H1 (cell line): ENCODE measurements around the gene CRYAB. TPM values are rescaled to one million over a fixed set of nuclear protein-coding genes. Genes with fewer than 3 reads are reported as not detected.
A peak's percentile ranks its signal among the peaks of the same experiment; 100 is the strongest.

Experiments used
- CTCF ChIA-PET: fragments of 300-600 bp; sonication (Branson Sonifier 250); formaldehyde crosslinking; loops from one replicate; lab custom pipeline; 2021; ENCODE audit not compliant: partially characterized antibody; lab: Charles Lee
- POLR2A ChIA-PET: fragments of 300-600 bp; sonication (Branson Sonifier 250); formaldehyde crosslinking; loops from one replicate; lab custom pipeline; 2021; ENCODE audit warnings: inconsistent platforms; ENCODE audit not compliant: partially characterized antibody; lab: Charles Lee
- DNase-seq, 2 experiments: peaks; one replicate each; pipeline versions ENCODE4 v3.0.0 to v3.0.0-alpha.2; 2010 to 2022; ENCODE audit warnings: low spot score in 2 of 2, low read depth in 1 of 2, mixed read lengths in 1 of 2
- FAIRE-seq: peaks from 2 replicates; lab custom pipeline; 2011; peaks lifted over from hg19 to GRCh38; lab: Jason Lieb, UNC
- H2AFZ ChIP-seq: 2 replicates; pipeline ENCODE4 v1.8.1; 2012; ENCODE audit warnings: low read length, inconsistent platforms
- H2AK5ac ChIP-seq: 2 replicates; pipeline ENCODE4 v1.6.1; 2013; ENCODE audit warnings: low read depth, low read length
- H2BK120ac ChIP-seq: replicated peaks from 2 replicates; pipeline ENCODE3; 2013; ENCODE audit warnings: low read depth, low read length, inconsistent platforms
- H2BK12ac ChIP-seq: 2 replicates; pipeline ENCODE4 v1.6.1; 2013; ENCODE audit warnings: low read depth, low read length
- H2BK15ac ChIP-seq: 2 replicates; pipeline ENCODE4 v1.6.1; 2013; ENCODE audit warnings: low read length
- H2BK20ac ChIP-seq: 2 replicates; pipeline ENCODE4 v1.6.1; 2013; ENCODE audit warnings: low read length
- H2BK5ac ChIP-seq: 2 replicates; pipeline ENCODE4 v1.6.1; 2013; ENCODE audit warnings: low read depth, low read length
- H3K14ac ChIP-seq: 2 replicates; pipeline ENCODE4 v1.6.1; 2013; ENCODE audit warnings: inconsistent platforms; ENCODE audit not compliant: insufficient read length
- H3K18ac ChIP-seq: 2 replicates; pipeline ENCODE4 v1.6.1; 2013; ENCODE audit warnings: low read length; ENCODE audit errors: extremely low read depth
- H3K23ac ChIP-seq: 2 replicates; pipeline ENCODE4 v1.6.1; 2013; ENCODE audit warnings: inconsistent platforms; ENCODE audit not compliant: insufficient read length
- H3K23me2 ChIP-seq: 2 replicates; pipeline ENCODE4 v1.6.1; 2013; ENCODE audit warnings: low read depth, low read length
- H3K27ac ChIP-seq: 2 replicates; pipeline ENCODE4 v1.6.1; 2011; ENCODE audit warnings: low read depth, low read length, inconsistent platforms
- H3K27me3 ChIP-seq, 4 experiments: replicated peaks in 1 of 4; 1 replicate in 1 of 4; 2 replicates in 3 of 4; pipeline versions ENCODE4 v1.6.1 to v1.8.1; 2011 to 2013; ENCODE audit warnings: low read length in 3 of 4, mild to moderate bottlenecking in 3 of 4, inconsistent platforms in 2 of 4, mixed read lengths in 2 of 4, moderate library complexity in 1 of 4; ENCODE audit not compliant: control insufficient read depth in 3 of 4, insufficient read depth in 3 of 4; ENCODE audit errors: extremely low read depth in 1 of 4
- H3K36me3 ChIP-seq, 4 experiments: 2 replicates each; pipeline versions ENCODE4 v1.6.1 to v1.8.1; 2011 to 2013; ENCODE audit warnings: mild to moderate bottlenecking in 4 of 4, low read length in 3 of 4, moderate library complexity in 2 of 4, control low read depth in 1 of 4, inconsistent platforms in 1 of 4; ENCODE audit not compliant: insufficient read depth in 4 of 4, control insufficient read depth in 2 of 4
- H3K4ac ChIP-seq: replicated peaks from 2 replicates; pipeline ENCODE3; 2013; ENCODE audit warnings: low read length, low read depth, mixed read lengths, inconsistent platforms; ENCODE audit not compliant: insufficient read length
- H3K4me1 ChIP-seq, 4 experiments: replicated peaks in 1 of 4; 1 replicate in 1 of 4; 2 replicates in 3 of 4; pipeline versions ENCODE4 v1.6.1 to v1.8.1; 2011 to 2013; ENCODE audit warnings: low read length in 3 of 4, inconsistent platforms in 2 of 4, mixed read lengths in 1 of 4; ENCODE audit not compliant: insufficient read depth in 4 of 4, control insufficient read depth in 3 of 4
- H3K4me2 ChIP-seq, 2 experiments: 2 replicates each; pipeline versions ENCODE4 v1.6.1 to v1.8.1; 2011 to 2013; ENCODE audit warnings: low read depth in 2 of 2, low read length in 2 of 2, control low read depth in 1 of 2, inconsistent platforms in 1 of 2, mild to moderate bottlenecking in 1 of 2; ENCODE audit not compliant: insufficient read depth in 1 of 2
- H3K4me3 ChIP-seq, 4 experiments: fragments of 200-600, 300-600 bp in 1 of 4; sonication (generic), shearing (Covaris generic), sonication (Bioruptor Twin) in 1 of 4; 2 replicates each; pipeline versions ENCODE4 v1.5.1 to v1.8.1; 2011 to 2016; ENCODE audit warnings: low read length in 4 of 4, low read depth in 3 of 4, control low read depth in 2 of 4, inconsistent platforms in 2 of 4, mild to moderate bottlenecking in 2 of 4, mixed read lengths in 1 of 4, moderate library complexity in 1 of 4; ENCODE audit not compliant: insufficient read depth in 2 of 4; ENCODE audit errors: extremely low read depth in 1 of 4
- H3K56ac ChIP-seq: replicated peaks from 2 replicates; pipeline ENCODE3; 2013; ENCODE audit warnings: low read depth, mild to moderate bottlenecking, mixed read lengths, low read length, inconsistent platforms; ENCODE audit not compliant: insufficient read length
- H3K79me1 ChIP-seq: 2 replicates; pipeline ENCODE4 v1.6.1; 2013; ENCODE audit warnings: low read depth, low read length, control low read depth
- H3K79me2 ChIP-seq, 2 experiments: 2 replicates each; pipeline versions ENCODE4 v1.6.1 to v1.8.1; 2012 to 2013; ENCODE audit warnings: low read length in 2 of 2, mild to moderate bottlenecking in 2 of 2, inconsistent platforms in 1 of 2; ENCODE audit not compliant: insufficient read depth in 2 of 2, control insufficient read depth in 1 of 2
- H3K9ac ChIP-seq, 4 experiments: replicated peaks in 1 of 4; 1 replicate in 1 of 4; 2 replicates in 3 of 4; pipeline versions ENCODE4 v1.6.1 to v1.8.1; 2011 to 2013; ENCODE audit warnings: low read depth in 3 of 4, low read length in 3 of 4, control low read depth in 2 of 4, mild to moderate bottlenecking in 2 of 4, moderate library complexity in 2 of 4, inconsistent platforms in 1 of 4; ENCODE audit errors: extremely low read depth in 1 of 4
- H3K9me3 ChIP-seq, 2 experiments: 2 replicates each; pipeline versions ENCODE4 v1.6.1 to v1.8.1; 2012 to 2013; ENCODE audit warnings: mild to moderate bottlenecking in 2 of 2, moderate library complexity in 2 of 2, control low read depth in 1 of 2, inconsistent platforms in 1 of 2, low read depth in 1 of 2, low read length in 1 of 2, mixed read lengths in 1 of 2; ENCODE audit not compliant: insufficient read depth in 2 of 2
- H4K20me1 ChIP-seq, 2 experiments: replicated peaks in 1 of 2; 2 replicates each; pipeline versions ENCODE3 to v1.8.1; 2011 to 2013; ENCODE audit warnings: inconsistent platforms in 2 of 2, low read length in 2 of 2, mild to moderate bottlenecking in 1 of 2; ENCODE audit not compliant: insufficient read depth in 2 of 2, control insufficient read depth in 1 of 2
- H4K5ac ChIP-seq: 2 replicates; pipeline ENCODE4 v1.6.1; 2013; ENCODE audit warnings: low read length, low read depth, mixed read lengths, inconsistent platforms; ENCODE audit not compliant: insufficient read length
- H4K8ac ChIP-seq: 2 replicates; pipeline ENCODE4 v1.8.0; 2013; ENCODE audit warnings: mild to moderate bottlenecking, moderate library complexity, low read length, inconsistent platforms; ENCODE audit not compliant: insufficient read depth; ENCODE audit errors: extremely low read depth
- H4K91ac ChIP-seq: replicated peaks from 2 replicates; pipeline ENCODE3; 2013; ENCODE audit warnings: low read length, mixed read lengths, inconsistent platforms; ENCODE audit not compliant: insufficient read length
- HDAC2 ChIP-seq, 2 experiments: fragments of 300-600 bp in 1 of 2; sonication (generic) in 1 of 2; IDR thresholded peaks; 2 replicates each; pipeline ENCODE4 v1.6.1; 2011 to 2012; ENCODE audit warnings: low read depth in 2 of 2, low read length in 2 of 2, mild to moderate bottlenecking in 2 of 2, moderate library complexity in 2 of 2, borderline replicate concordance in 1 of 2, inconsistent platforms in 1 of 2
- HDAC6 ChIP-seq: IDR thresholded peaks from one replicate; pipeline ENCODE4 v1.7.1; 2012; ENCODE audit warnings: low read depth, mild to moderate bottlenecking, inconsistent platforms, low read length, moderate library complexity
- POLR2A ChIP-seq, 2 experiments: IDR thresholded peaks; 1 replicate in 1 of 2; 2 replicates in 1 of 2; pipeline ENCODE4 v1.6.1; 2011; ENCODE audit warnings: low read depth in 2 of 2, low read length in 2 of 2, mild to moderate bottlenecking in 2 of 2; ENCODE audit errors: control extremely low read depth in 1 of 2
- SAP30 ChIP-seq: fragments of 300-600 bp; sonication (generic); IDR thresholded peaks from 2 replicates; pipeline ENCODE4 v1.7.1; 2012; ENCODE audit warnings: low read length, moderate library complexity, mild to moderate bottlenecking, inconsistent platforms; ENCODE audit not compliant: insufficient read depth, insufficient replicate concordance
- TEAD4 ChIP-seq: IDR thresholded peaks from 2 replicates; pipeline ENCODE4 v1.6.1; 2012; ENCODE audit warnings: low read depth, low read length, inconsistent platforms, mixed read lengths
- WGBS, 2 experiments: shearing (Covaris generic) in 1 of 2; methylation state at CpG; one replicate each; pipeline versions ENCODE4 v1.1.6 to v1.1.7; 2013 to 2015; ENCODE audit warnings: low lambda C conversion rate in 2 of 2, mixed read lengths in 2 of 2, inconsistent platforms in 1 of 2, low coverage in 1 of 2, missing lambda C conversion rate in 1 of 2; ENCODE audit not compliant: insufficient replicate concordance in 2 of 2, insufficient coverage in 1 of 2, insufficient read length in 1 of 2; ENCODE audit errors: extremely low coverage in 1 of 2, missing lambda C conversion rate in 1 of 2; 5-methylcytosine and 5-hydroxymethylcytosine counted together
- polyA plus RNA-seq, 7 experiments: library from polyadenylated mRNA; depleted of rRNA in 3 of 7; stranded (reverse) in 5 of 7; unstranded in 2 of 7; fragments of >200 nt in 5 of 7; fragments of 200-250 nt in 2 of 7; gene quantifications; 1 replicate in 5 of 7; 2 replicates in 1 of 7; 4 replicates in 1 of 7; pipeline versions ENCODE4 v1.2.1 to v1.2.3, GENCODE V29; 2011 to 2013; ENCODE audit warnings: missing spikeins in 2 of 7, mixed read lengths in 2 of 7
- total RNA-seq: library from RNA; stranded (reverse); fragmentation: NEBNext Ultra II Directional; extraction: Animal tissue kit (Norgen Biotek cat#: 25700); gene quantifications from 2 replicates; pipeline ENCODE4 v1.2.1, GENCODE V29; 2021
- TF ChIP-seq, protein P1 (sequence below): IDR thresholded peaks from 2 replicates; pipeline ENCODE4 v1.6.1; 2012; ENCODE audit warnings: inconsistent platforms

Gene CRYAB
- total and polyA plus RNA-seq, 2 of the 8 experiments (the other 6 are each of a cell fraction or from before 2014, with no cell fraction given): 1.9 to 2.0 TPM

DNA sequence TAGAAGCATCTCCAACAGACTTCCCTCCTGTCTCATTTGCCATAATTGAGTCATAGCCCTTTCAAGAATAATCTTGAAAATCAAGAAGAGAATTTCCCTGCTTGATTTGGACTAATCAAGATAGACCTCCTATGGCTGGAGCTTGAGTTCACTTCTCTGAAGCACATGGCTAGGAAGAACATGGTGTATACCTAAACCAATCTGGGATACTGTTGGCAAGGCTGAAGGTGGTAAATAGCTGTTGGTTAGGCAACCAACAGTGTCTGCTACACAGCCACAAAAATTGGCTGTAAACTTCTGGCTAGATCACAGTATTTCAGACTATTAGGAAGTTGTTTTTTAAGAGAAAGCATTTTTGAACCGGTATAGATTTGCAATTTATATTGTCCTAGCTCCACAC, 4.9 kb downstream of the CRYAB start:
- no peak for TF ChIP-seq POLR2A (IDR thresholded peaks at IDR 0.05; ENCODE audit: control extremely low read depth in 1 of 2, low read depth in 2 of 2, low read length in 2 of 2)
- no peak for TF ChIP-seq HDAC2 (IDR thresholded peaks at IDR 0.05; ENCODE audit: borderline replicate concordance in 1 of 2, low read depth in 2 of 2, low read length in 2 of 2)
- no peak for TF ChIP-seq TEAD4
- no peak for TF ChIP-seq SAP30
- TF ChIP-seq HDAC6: no peak
- TF ChIP-seq, protein P1, sequence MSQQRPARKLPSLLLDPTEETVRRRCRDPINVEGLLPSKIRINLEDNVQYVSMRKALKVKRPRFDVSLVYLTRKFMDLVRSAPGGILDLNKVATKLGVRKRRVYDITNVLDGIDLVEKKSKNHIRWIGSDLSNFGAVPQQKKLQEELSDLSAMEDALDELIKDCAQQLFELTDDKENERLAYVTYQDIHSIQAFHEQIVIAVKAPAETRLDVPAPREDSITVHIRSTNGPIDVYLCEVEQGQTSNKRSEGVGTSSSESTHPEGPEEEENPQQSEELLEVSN: no peak
- Histone ChIP-seq H3K56ac (no peak overlapping the region), H2AFZ (no peak overlapping the region), H2BK15ac (peak overlapping the region; percentile 85; the same call in 1 of the 2 replicates), H3K4me1 (peaks cover 0 to 3% (median 1%) of the 10 kb centered on the region in 4 experiments; a peak in 6 of 7 replicates), H3K4me2 (no peak overlapping the region), H2BK12ac (no peak overlapping the region), H3K23me2 (no peaks in the 10 kb centered on the region), H3K14ac (no peak overlapping the region), H4K8ac (no peak overlapping the region), H3K79me2 (no peaks in the 10 kb centered on the region), H4K20me1 (no peaks in the 10 kb centered on the region), H4K91ac (no peak overlapping the region), H3K9ac (no peak overlapping the region), H2BK20ac (no peak overlapping the region), H4K5ac (no peak overlapping the region), H3K4me3 (no peak overlapping the region), H3K18ac (no peak overlapping the region), H2BK120ac (no peak overlapping the region), H3K9me3 (no peaks in the 10 kb centered on the region), H3K23ac (no peak overlapping the region), H3K79me1 (no peaks in the 10 kb centered on the region), H3K27ac (no peak overlapping the region), H2AK5ac (no peak overlapping the region), H2BK5ac (no peak overlapping the region), H3K4ac (no peak overlapping the region), H3K36me3 (no peaks in the 10 kb centered on the region), H3K27me3 (no peaks in the 10 kb centered on the region)
- CTCF ChIA-PET: interaction anchor here (0.6 to 2.5 kb wide), 3 partner anchors 24 to 131 kb away, joined by 4 read pairs; no protein-coding TSS in a partner anchor
- WGBS, 2 experiments: 91% methylated on average over 1 of the region's 1 CpG; no CpG with 5 or more reads in 1 of the 2 experiments
- POLR2A ChIA-PET: interaction anchor here (0.6 kb wide), 1 partner anchor 11 kb away, joined by 3 read pairs; no protein-coding TSS in a partner anchor
- FAIRE-seq (no peak), DNase-seq (no peak)
